NCI-H1694 treated with DMSO at 0.1 percent for 48 hours (cell line): Measurements from ENCODE around the gene NCOA7.
A peak's percentile ranks its signal among the peaks of the same experiment; 100 is the strongest.

Experiments
- DNase-seq: peaks from one replicate; lab custom pipeline; 2025; lab: John Stamatoyannopoulos, UW

NCOA7 gene, protein sequence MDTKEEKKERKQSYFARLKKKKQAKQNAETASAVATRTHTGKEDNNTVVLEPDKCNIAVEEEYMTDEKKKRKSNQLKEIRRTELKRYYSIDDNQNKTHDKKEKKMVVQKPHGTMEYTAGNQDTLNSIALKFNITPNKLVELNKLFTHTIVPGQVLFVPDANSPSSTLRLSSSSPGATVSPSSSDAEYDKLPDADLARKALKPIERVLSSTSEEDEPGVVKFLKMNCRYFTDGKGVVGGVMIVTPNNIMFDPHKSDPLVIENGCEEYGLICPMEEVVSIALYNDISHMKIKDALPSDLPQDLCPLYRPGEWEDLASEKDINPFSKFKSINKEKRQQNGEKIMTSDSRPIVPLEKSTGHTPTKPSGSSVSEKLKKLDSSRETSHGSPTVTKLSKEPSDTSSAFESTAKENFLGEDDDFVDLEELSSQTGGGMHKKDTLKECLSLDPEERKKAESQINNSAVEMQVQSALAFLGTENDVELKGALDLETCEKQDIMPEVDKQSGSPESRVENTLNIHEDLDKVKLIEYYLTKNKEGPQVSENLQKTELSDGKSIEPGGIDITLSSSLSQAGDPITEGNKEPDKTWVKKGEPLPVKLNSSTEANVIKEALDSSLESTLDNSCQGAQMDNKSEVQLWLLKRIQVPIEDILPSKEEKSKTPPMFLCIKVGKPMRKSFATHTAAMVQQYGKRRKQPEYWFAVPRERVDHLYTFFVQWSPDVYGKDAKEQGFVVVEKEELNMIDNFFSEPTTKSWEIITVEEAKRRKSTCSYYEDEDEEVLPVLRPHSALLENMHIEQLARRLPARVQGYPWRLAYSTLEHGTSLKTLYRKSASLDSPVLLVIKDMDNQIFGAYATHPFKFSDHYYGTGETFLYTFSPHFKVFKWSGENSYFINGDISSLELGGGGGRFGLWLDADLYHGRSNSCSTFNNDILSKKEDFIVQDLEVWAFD

DNA sequence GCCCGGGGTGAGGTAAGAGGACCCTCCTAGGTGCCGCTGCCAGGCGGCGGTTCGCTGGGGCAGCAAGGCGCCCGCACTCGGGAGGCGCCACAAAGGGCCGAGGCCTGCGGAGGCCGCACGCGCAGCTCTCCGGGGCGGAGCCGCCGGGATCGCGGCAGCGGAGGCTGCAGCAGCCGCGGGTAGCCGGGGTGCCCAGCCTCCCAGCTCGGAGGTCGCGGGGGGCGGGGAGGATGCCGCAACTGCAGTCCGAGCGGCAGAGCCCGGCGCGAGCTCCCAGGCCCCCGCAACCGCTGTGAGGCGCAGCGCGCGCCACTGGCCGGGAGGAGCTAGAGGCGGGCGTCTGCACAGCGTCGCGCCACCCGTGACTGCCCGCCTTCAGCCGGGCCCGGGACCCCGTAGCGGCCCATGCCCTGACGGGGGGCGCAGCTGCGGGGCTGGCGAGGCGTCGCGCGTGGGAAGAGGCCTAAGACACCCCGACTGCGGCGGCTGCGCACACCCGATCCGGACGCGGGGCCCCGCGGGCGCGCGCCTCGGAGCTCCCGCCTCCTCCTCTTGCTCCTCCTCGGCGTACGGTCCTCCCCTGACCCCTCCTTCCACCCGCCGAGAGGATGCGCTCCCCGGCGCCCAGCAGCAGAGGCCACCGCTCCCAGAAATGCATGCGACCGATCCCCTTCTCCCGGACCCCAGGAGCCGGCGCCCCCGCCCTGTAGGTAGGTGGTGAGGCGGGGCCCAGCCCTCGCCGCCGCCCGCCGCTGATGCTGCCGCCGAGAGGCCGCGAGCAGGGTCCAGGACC is at the start of gene NCOA7:
NCOA7 (plus strand) TSS at position 603 of the 793 bp plus-strand sequence. CDS start 24,395 bp downstream, outside the sequence.
- peak; percentile 56 for DNase-seq

DNA sequence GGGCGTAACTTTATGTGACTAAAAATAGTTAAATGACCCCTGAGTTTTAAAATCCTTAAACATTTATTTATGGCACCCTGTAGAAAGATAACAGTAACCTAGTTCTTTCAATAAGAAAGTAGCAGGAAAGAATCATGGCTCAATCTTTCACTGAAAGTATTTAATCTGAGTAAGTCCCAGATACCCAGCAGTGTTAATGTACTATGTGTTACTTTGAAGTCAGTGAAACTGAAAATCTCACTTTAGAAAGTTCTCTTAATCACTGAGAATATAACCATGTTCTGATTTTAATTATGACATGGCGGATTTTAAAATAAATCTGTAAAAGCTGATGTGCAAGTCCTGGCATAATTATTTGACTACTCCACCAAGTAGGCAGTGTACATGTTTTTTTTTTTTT is 49.4 kb upstream of the NCOA7 start:
- no peak for DNase-seq

DNA sequence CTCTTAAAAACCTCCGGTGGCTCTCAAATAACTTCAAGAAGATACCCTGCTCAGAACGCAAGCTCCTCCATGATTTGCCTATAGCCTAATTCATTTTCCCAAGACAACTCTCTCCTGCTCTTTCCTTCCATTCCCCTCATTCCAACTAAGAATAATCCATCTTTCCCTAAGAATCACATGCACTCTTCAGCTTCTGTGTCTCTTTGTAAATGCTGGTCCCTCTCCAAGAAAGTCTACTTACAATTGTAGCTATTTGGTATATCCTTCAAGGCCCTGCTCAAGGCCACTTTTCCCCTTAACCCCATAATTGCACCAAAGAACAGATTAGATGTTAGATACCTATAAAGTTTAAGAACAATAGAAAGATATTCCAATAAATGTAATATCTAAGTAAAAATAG is 48.7 kb upstream of the NCOA7 start:
- DNase-seq: no peak

DNA sequence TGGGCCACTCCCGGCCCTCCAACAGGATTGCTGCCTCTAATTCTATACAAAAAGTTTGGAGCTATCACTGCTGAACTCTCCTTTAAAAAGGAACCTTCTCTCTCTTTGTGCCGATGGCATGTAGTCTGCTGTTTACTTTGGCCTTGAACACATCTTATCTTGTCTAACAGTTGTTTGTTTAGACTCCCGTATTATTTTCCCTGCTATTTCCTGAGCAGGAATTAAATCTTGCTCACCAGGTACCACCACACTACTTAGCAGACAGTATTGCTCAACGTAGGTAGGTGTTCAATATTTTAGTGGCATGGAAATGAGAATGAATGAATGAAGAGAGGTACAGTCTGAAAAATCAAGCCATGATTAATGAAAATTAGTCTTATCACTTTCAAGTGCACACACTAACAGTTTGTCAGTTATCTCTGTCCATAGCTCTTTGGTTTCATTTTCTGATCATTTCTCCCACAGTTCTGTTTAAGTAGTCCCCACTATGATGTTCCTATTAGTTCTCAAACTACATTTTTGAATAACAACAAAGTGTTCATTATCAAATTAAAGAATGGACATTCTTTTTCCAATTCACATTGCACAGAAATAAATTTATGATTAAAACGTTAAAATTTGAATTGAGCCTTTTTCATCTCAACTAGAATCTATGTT is 48.2 kb upstream of the NCOA7 start:
- DNase-seq: no peak

DNA sequence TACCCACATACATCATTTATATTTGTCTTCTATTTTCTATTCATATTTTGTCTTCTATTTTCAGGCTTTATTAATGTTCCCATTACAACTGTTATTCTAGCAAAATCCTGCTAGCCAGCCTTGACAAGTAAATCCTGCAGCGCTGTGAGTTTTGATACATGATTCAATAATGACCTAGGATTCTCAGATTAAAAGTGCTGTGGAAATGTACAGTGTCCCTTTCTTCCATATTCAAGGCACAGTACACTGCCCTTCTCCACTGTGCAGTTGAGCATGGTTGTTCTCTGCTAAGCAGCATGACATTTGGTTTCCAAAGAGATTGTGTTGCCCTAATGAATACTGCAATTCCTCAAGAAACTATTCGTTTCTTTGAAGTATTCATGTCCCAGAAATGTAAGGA is 47.2 kb upstream of the NCOA7 start:
- no peak for DNase-seq

DNA sequence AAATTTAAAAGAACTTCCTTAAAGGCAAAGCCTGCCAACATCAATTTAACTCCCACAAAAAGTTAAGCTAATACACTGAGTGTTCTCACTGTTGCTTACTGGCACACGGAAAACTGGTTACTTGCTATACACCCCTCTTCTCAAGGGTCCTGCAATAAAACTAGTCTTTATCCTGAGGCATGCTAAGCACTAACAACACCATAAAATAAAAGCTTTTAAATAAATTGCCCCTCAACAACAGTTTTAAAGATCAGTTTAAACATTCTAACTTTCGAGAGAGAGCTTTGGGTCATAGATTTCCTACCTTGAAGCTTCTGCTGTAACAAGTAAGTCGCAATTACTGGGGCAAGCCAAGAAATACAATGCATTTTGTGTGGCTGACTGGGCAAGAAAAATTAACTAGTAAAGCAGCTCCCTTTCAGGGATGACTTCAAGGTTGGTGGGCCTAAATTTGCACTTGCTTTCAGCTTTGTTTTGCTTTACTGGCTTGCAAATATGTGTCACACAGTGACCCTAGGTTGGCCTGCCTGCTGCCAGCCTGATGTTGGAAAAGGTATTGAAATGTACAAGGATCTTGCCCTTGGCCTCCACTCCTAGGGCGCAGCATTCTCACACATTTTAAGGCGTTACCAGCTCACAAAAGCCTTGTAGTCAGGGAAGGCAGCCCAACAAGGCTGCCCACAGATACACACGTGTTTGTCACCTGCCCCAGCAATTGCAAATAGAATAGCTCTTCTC is 45.3 kb upstream of the NCOA7 start:
- no peak for DNase-seq

DNA sequence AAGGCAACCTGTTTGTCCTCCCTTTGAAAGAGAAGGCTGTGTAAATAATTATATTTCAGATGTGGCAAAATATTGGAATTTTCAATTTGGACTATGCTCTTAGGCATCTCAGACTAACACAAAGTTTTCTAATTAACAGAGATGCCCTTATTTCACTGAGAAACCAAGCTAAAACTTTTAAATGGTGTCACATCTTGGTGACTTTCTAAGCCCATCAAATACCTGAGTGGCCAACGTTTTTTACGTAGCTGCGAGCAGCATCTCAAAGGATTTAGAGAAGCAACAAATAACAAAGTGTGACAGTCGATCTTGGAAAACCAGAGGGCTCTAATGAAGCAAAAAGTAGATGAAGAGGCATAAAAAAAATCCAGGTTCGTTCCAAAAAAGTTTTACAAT is 44.7 kb upstream of the NCOA7 start:
- no peak for DNase-seq

DNA sequence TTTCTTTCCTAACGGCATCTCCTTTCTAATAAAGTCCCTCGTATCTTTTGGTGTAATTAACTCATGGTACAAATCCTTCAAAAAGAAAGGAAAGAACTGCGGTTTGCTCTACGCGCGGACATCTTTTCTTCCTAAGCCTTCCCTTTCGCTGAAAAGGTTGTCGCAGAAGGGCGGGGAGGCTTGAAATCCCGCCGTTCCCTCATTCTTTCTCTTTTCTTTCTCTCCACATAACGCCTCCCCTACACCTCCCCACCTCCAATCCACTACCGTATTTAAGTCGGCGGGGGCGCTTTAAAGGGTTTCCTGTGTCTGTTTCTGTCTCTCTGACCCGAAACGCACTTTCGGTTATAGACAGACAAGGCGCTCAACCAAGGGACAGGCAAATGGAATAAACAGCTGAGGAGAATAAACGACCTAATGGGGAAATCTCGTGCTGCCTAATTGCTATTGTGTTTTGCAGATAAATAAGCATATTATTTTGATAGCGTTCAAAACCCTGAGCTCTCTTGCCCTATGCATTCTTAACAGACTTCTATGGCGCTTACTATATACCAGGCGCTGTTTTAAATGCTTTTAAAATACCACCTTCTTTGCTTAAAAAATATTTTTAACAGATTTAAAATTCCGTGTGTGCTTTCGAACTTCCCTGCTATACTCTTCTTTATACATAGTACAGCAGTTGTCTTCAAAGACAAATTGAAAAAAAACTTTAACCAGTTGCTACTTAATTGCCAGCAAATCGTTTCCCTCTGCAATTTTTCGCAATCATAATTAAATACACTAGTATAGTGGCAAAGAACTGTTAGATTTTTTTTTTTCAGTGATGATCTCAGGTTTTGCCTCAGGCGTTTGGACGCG is 43.8 kb upstream of the NCOA7 start:
- DNase-seq: no peak

DNA sequence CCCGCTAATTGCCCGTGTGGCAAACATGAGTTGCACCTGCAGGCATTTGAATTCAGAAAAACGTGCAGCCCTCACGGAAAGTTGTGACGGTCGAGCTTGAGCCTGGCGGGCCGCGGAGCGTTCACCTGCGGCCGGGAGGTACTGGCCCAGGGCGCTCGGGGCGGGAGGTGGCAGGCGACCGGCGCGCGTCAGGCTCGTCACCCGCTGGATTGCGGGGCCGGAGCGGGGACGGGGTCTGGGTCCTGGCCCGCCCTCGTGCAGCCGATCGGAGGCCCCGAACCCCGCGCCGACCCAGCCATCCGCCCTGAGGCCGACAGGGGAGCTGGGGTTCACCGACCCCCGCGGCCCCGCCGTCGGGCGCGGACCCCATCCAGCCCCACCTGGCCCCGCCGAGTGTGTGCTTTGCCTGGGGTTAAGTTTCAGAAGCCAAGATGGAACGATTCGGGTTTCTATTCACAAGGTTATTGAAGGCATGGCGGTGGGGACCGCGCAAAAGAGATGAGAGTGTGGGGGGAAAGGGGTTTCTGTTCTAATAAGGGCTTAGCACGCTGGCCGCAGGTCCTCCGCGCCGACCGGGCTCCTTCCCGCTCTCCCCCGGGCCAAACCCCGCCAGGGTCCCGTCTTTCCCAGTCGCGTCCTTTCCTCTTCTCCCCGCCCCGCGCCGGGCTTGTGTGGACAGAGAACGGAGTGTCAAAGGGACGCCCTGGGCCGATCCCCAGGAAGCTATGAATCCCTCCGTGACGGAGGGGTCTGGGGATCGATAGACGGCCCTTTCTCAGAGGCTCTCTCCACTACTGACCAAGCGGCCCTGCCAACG is 43.0 kb upstream of the NCOA7 start:
- no peak for DNase-seq

DNA sequence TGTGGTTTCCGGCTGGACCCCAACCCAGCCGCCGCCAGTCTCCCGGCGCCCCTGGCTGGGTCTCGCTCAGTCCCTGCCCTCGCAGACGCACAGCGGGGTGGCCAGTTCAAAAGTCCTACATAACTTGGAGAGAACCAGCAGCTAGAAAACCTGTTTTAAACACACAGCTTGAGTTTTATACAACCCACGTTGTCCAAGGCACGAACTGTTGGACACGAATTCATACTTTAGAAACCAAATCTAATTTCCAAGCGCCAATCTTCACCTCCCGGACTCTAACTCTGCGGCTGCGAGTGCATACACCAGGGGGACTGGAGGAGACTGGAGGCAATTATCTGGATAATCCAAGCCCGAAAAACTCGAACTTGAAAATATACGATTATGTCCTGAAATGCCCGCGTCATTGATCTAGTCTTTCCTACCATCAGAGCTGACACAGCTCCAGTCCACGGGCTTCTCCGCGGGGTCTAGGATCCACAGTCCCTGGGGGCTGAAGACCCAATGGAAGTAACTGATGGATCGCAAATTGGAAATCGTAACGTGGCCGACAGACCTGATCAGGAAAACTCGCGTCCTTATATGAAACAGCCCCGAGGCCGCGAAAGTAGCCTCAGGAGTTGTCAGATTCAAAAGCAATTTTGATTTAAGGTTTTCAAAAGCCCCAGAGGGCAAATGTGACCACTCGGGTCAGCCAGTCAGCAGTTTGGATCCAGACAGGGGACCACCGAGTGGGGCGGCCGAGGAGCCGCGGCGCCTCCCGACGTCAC is 42.2 kb upstream of the NCOA7 start:
- DNase-seq: no peak

DNA sequence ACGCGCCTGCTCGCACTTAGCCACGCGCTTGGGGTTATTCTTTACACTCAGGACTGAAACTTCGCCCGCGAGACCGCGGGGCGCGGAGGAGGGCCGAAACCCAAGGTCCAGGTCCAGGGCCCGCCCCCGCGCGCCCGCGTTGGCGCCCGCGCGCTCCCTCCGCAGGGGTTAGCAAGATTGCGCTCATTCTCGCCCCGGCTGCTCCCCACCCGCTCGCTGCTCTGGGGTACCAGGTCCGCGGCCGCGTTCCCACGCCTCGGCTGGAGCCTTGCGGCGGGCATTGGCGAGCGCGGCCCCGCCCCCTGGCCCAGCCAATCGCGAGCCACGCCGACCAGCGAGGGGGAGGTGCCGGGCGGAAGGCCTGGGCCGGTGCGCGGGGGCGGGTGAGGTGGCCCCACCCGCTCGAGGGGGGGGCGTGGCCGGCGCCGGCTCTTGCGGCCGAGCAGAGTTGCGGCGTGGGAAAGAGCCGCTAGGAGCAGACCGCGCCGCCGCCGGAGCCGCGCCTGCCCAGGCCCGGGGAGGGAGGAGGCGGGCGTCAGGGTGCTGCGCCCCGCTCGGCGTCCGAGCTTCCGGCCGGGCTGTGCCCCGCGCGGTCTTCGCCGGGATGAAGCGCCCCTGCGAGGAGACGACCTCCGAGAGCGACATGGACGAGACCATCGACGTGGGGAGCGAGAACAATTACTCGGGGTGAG is 41.4 kb upstream of the NCOA7 start, which contains the start of gene HEY2:
HEY2 (plus strand) TSS at position 460 of the 692 bp plus-strand sequence; CDS start at position 605, 145 bp downstream.
- DNase-seq: peak; percentile 51

DNA sequence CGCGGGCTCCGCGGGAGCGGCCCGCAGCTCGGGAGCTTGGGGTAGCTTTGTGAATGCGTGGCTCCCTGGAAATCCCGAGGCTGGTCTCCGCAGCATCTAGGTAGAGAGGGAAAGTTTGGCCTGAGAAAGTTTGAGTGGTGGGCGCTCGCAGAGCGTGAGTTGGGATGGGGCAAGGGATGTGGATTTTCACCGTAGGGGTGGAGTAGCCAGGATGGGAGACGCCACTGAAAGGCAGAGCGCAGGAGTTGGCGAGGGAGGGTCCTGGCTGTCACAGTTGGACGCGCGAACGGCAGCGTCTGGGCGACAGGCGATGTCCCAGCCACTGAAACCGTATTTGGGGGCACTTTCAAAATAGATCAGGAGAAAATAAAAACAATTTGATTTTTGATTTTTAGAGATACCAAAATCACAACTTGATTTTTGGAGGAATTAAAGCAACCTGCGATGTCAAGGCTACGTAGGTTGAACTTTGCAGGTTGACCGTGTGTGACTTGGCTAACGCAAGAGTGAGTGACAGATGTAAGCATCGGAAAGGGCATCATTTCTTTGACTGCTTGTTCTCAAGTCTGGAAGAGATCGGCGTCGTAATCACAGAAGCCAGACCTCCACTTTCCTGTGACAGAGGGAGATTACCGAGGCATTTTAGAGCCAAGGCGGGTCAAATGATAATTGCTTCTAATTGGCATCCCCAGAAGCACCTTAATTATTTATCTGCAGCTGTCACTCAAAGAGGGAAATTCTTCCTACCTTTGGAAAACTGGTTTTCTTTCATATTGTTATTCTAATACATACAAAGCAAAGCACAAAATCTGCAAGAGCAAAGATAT is 40.7 kb upstream of the NCOA7 start:
- DNase-seq: peak; percentile 30

DNA sequence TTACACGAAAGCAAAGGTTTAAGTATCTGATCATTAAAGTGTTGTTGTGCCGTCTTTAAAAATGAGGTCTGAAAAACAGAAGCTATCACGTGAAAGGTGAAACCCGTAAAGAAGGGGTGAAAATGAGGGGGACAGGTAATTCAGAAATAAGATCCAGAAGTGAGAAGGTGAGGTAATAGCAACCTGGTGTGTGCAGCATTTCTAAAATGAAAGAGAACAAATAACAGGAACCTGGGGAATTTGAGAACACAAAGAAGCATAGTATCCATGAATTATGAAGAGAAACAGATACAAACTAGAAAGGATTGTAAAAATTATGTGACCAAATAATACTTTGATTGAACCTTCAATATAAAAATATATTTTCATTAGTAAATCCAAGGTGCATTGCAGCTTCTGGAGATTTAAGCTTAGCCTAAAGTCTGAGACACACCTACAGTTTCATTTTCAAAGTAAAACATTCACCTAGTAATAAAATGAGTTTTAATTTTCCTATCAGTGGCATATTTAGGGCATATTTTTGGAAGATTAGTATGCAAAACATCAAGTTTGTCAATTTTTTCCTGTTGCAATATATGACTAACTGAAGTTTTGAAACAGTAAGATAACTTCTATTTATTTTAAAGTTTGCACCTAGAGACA is 39.9 kb upstream of the NCOA7 start:
- DNase-seq: no peak

DNA sequence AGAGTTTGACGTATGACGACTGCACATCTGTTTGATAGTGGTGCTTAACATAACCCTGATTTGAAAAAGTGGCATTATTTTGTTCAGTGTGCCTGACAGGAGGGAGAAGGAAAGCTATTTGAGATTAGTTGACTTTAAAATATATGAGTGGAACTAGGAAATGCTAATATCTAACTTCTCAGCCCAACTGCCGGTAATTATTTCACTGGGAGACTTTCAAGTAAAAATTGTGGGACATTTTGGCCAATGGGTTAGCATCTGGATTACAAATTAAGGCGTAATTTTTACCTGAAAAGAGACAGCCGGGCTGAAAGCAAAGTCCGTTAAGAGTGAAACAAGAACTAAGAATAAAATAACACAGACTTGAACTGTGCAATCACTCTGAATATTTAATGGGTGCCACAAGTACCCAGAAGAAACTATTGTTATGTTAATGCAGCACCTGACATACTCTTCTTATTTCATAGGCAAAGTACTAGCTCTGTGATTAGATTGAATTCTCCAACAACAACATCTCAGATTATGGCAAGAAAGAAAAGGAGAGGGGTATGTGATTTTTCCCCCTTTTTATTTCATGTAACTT is 39.3 kb upstream of the NCOA7 start:
- DNase-seq: no peak

DNA sequence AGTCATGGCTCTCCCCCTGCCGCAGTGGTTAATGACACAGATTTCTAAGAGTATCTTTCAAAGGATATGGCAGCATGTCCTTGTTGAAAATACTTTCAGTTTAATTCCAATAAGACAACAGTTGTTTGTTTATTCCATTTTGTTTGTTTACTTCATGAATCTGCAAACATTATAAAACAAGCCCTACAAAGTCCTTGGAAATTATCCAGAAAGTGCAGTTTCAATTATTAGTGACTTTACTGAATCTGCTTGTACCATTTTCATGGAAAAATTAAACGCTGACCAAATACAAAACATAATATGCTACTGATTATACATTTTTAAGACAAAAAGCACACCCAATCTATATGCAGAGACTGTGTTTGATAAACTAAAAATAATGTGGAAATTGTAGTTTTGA is 38.0 kb upstream of the NCOA7 start:
- DNase-seq: no peak
